Ishikawa (cell line): ENCODE results near the gene OR8D2.

Source experiments
- CEBPB ChIP-seq: IDR thresholded peaks from 2 replicates; pipeline ENCODE4 v1.6.1; 2012
- EP300 ChIP-seq: IDR thresholded peaks from 2 replicates; pipeline ENCODE4 v1.6.1; 2012; ENCODE audit warnings: borderline replicate concordance
- FOXM1 ChIP-seq: IDR thresholded peaks from 2 replicates; pipeline ENCODE4 v1.6.1; 2012; ENCODE audit warnings: low read depth, borderline replicate concordance
- RAD21 ChIP-seq: IDR thresholded peaks from 2 replicates; pipeline ENCODE4 v1.6.1; 2012; ENCODE audit warnings: low read depth
- REST ChIP-seq: IDR thresholded peaks from 2 replicates; pipeline ENCODE4 v1.6.1; 2012; ENCODE audit warnings: low read depth, mild to moderate bottlenecking
- TAF1 ChIP-seq: IDR thresholded peaks from 2 replicates; pipeline ENCODE4 v1.6.1; 2012; ENCODE audit warnings: low read depth, mild to moderate bottlenecking
- TCF12 ChIP-seq: IDR thresholded peaks from 2 replicates; pipeline ENCODE4 v1.6.1; 2012; ENCODE audit warnings: low read depth
- TEAD4 ChIP-seq: IDR thresholded peaks from 2 replicates; pipeline ENCODE4 v1.6.1; 2012
- YY1 ChIP-seq: IDR thresholded peaks from 2 replicates; pipeline ENCODE4 v1.6.1; 2012; ENCODE audit warnings: low read depth
- ZBTB7A ChIP-seq: IDR thresholded peaks from 2 replicates; pipeline ENCODE4 v1.6.1; 2012; ENCODE audit warnings: low read depth

DNA sequence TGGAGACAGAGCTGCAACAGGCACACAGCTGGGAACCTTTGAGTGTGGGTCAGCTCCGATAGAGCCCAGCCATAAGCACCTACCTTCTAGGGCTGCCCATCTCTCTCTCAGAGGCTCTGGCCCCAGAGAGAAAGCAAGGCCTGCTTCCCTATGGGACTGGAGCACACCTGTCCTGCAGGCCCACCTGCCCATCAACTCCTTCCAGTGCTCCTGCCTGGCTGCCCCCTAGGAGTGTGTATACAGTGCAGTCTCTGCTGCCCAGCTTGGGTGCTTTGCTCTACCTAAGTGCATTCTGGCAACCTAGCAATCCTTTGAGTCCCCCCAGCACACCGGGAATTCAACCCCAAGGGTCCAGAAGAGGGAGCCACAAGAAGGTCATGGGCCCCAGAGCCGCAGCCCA is 42.8 kb downstream of the OR8D2 start:
- no peak for TF ChIP-seq TEAD4
- TF ChIP-seq YY1 = no peak
- TF ChIP-seq RAD21 = no peak
- TF ChIP-seq TCF12 = no peak
- TF ChIP-seq FOXM1 = no peak
- no peak for TF ChIP-seq TAF1
- no peak for TF ChIP-seq EP300
- no peak for TF ChIP-seq REST
- TF ChIP-seq CEBPB = no peak
- no peak for TF ChIP-seq ZBTB7A
